H1 (cell line): ENCODE data around the gene TSR3. TPM values are rescaled to one million over a fixed set of nuclear protein-coding genes. Genes with fewer than 3 reads are reported as not detected.

Experiments
- CEBPB ChIP-seq: IDR thresholded peaks from 2 replicates; pipeline ENCODE4 v1.6.1; 2012; ENCODE audit warnings: low read depth, low read length
- EP300 ChIP-seq, 2 experiments: IDR thresholded peaks; 1 replicate in 1 of 2; 2 replicates in 1 of 2; pipeline ENCODE4 v1.6.1; 2011 to 2012; ENCODE audit warnings: low read depth in 2 of 2, low read length in 2 of 2, mild to moderate bottlenecking in 2 of 2, borderline replicate concordance in 1 of 2, inconsistent platforms in 1 of 2, moderate library complexity in 1 of 2
- JUN ChIP-seq: IDR thresholded peaks from 2 replicates; pipeline ENCODE4 v1.6.1; 2011; ENCODE audit warnings: low read depth, mild to moderate bottlenecking, improper control_type of control experiment, low read length
- KDM5A ChIP-seq: fragments of 200-600 bp; IDR thresholded peaks from 2 replicates; pipeline ENCODE4 v1.7.1; 2012; ENCODE audit warnings: mild to moderate bottlenecking, low read length, inconsistent platforms, mixed read lengths
- RBBP5 ChIP-seq: IDR thresholded peaks from 2 replicates; pipeline ENCODE4 v1.7.1; 2012; ENCODE audit warnings: low read depth, mild to moderate bottlenecking, inconsistent platforms, low read length, moderate library complexity, borderline replicate concordance
- SIX5 ChIP-seq: IDR thresholded peaks from 2 replicates; pipeline ENCODE4 v1.6.1; 2011; ENCODE audit warnings: mild to moderate bottlenecking, low read depth, low read length
- polyA plus RNA-seq, 7 experiments: library from polyadenylated mRNA; depleted of rRNA in 3 of 7; stranded (reverse) in 5 of 7; unstranded in 2 of 7; fragments of >200 nt in 5 of 7; fragments of 200-250 nt in 2 of 7; gene quantifications; 1 replicate in 5 of 7; 2 replicates in 1 of 7; 4 replicates in 1 of 7; pipeline versions ENCODE4 v1.2.1 to v1.2.3, GENCODE V29; 2011 to 2013; ENCODE audit warnings: missing spikeins in 2 of 7, mixed read lengths in 2 of 7
- total RNA-seq: library from RNA; stranded (reverse); fragmentation: NEBNext Ultra II Directional; extraction: Animal tissue kit (Norgen Biotek cat#: 25700); gene quantifications from 2 replicates; pipeline ENCODE4 v1.2.1, GENCODE V29; 2021
- TF ChIP-seq, protein P1 (sequence below): IDR thresholded peaks from 2 replicates; pipeline ENCODE4 v1.6.1; 2012; ENCODE audit warnings: low read length, inconsistent platforms

The TSR3 gene
- total and polyA plus RNA-seq, 2 of the 8 experiments (the other 6 are each of a cell fraction or from before 2014, with no cell fraction given), result 43.1 to 52.3 TPM

DNA sequence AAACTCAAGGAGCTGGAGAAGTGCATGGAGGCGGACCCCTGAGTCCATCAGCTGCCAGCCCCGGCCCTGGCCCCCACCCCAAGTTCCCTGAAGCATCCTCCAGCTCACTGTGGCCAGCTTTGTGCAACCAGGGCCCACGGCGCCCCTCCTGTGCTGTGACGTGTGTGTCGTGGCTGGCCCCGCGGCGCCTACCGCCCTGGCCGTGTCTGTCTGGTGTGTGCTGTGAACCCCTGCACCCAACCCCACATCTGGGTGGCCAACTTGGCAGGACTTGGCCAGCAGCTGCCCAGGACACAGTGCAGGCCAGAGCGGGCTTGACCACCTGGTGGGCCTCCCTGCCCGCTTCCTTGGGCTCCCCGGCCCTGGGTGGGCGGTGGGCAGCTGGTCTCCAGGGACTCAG is 3.2 kb downstream of the TSR3 start (continued):
- no peak for TF ChIP-seq EP300 (IDR thresholded peaks at IDR 0.05; ENCODE audit: borderline replicate concordance in 1 of 2, low read depth in 2 of 2, low read length in 2 of 2)
- no peak for TF ChIP-seq CEBPB
- TF ChIP-seq RBBP5, result no peak
- TF ChIP-seq, protein P1, sequence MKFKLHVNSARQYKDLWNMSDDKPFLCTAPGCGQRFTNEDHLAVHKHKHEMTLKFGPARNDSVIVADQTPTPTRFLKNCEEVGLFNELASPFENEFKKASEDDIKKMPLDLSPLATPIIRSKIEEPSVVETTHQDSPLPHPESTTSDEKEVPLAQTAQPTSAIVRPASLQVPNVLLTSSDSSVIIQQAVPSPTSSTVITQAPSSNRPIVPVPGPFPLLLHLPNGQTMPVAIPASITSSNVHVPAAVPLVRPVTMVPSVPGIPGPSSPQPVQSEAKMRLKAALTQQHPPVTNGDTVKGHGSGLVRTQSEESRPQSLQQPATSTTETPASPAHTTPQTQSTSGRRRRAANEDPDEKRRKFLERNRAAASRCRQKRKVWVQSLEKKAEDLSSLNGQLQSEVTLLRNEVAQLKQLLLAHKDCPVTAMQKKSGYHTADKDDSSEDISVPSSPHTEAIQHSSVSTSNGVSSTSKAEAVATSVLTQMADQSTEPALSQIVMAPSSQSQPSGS, result no peak
- TF ChIP-seq JUN, result no peak
- no peak for TF ChIP-seq KDM5A
- no peak for TF ChIP-seq SIX5
